K562 (cell line): ENCODE measurements around the gene PTBP2. TPM values are rescaled to one million over a fixed set of nuclear protein-coding genes. Genes with fewer than 3 reads are reported as not detected.
A peak's percentile ranks its signal among the peaks of the same experiment; 100 is the strongest.

Experiments used
- ATAC-seq: fragments of 200-7000 bp; cut with Tn5 transposase; 3 replicates; pipeline ENCODE4 v1.9.1; 2020; ENCODE audit warnings: moderate library complexity
- BruUV-seq: library from RNA; stranded (reverse); fragments of 400-500 nt; replicated peaks from 2 replicates; lab custom pipeline; 2021; lab: Mats Ljungman, UMichigan
- CTCF ChIA-PET: fragments of 300-600 bp; formaldehyde crosslinking; extraction: SDS; loops from one replicate; lab custom pipeline; 2021; ENCODE audit warnings: low intra/inter-chr PET ratio; lab: Yijun Ruan, JAX
- POLR2A ChIA-PET: fragments of 300-600, 350-650 bp; sonication (Branson Sonifier 250); formaldehyde crosslinking; extraction: SDS; loops from one replicate; lab custom pipeline; 2021; ENCODE audit warnings: antibody characterized with exemption, inconsistent platforms; lab: Yijun Ruan, JAX
- DNase-seq, 4 experiments: peaks; one replicate each; pipeline versions ENCODE4 v3.0.0 to v3.0.0-alpha.2; 2011 to 2018; ENCODE audit warnings: low spot score in 3 of 4, mixed read lengths in 3 of 4; ENCODE audit errors: extremely low read depth in 1 of 4
- FAIRE-seq: peaks from 2 replicates; lab custom pipeline; 2011; peaks lifted over from hg19 to GRCh38; lab: Jason Lieb, UNC
- H2AFZ ChIP-seq: 2 replicates; pipeline ENCODE4 v1.6.0; 2011; ENCODE audit warnings: low read depth, low read length, control low read depth, inconsistent platforms
- H3K27ac ChIP-seq: fragments of 200-600 bp; 3 replicates; pipeline ENCODE4 v1.8.0; 2011; ENCODE audit warnings: low read depth, mild to moderate bottlenecking, control low read depth, inconsistent platforms, low read length, moderate library complexity, mixed read lengths; ENCODE audit errors: extremely low read depth
- H3K27me3 ChIP-seq, 2 experiments: fragments of 300-600 bp in 1 of 2; 2 replicates in 1 of 2; 3 replicates in 1 of 2; pipeline versions ENCODE4 v1.6.0 to v1.8.0; 2011; ENCODE audit warnings: inconsistent platforms in 2 of 2, low read length in 2 of 2, mild to moderate bottlenecking in 1 of 2, mixed read lengths in 1 of 2, moderate library complexity in 1 of 2; ENCODE audit not compliant: control insufficient read depth in 2 of 2, insufficient read depth in 2 of 2
- H3K36me3 ChIP-seq: fragments of 300-600 bp; 3 replicates; pipeline ENCODE4 v1.8.0; 2011; ENCODE audit warnings: mild to moderate bottlenecking, low read length, inconsistent platforms; ENCODE audit not compliant: control insufficient read depth, insufficient read depth
- H3K4me1 ChIP-seq, 2 experiments: fragments of 200-600 bp in 1 of 2; replicated peaks in 1 of 2; 2 replicates in 1 of 2; 3 replicates in 1 of 2; pipeline versions ENCODE4 v1.5.1 to v1.8.0; 2011; ENCODE audit warnings: inconsistent platforms in 2 of 2, low read length in 2 of 2, mild to moderate bottlenecking in 1 of 2, mixed read lengths in 1 of 2, moderate library complexity in 1 of 2; ENCODE audit not compliant: control insufficient read depth in 2 of 2, insufficient read depth in 2 of 2
- H3K4me2 ChIP-seq: 2 replicates; pipeline ENCODE4 v1.6.1; 2011; ENCODE audit warnings: low read length, control low read depth, inconsistent platforms, mixed read lengths; ENCODE audit not compliant: insufficient read depth
- H3K4me3 ChIP-seq: fragments of 200-600 bp; sonication (generic), shearing (Covaris generic); 2 replicates; pipeline ENCODE4 v1.5.1; 2016; ENCODE audit warnings: control low read depth, inconsistent platforms
- H3K79me2 ChIP-seq: fragments of 200-600 bp; 3 replicates; pipeline ENCODE4 v1.8.0; 2011; ENCODE audit warnings: low read length, inconsistent platforms; ENCODE audit not compliant: control insufficient read depth, insufficient read depth
- H3K9ac ChIP-seq, 2 experiments: 2 replicates each; pipeline versions ENCODE4 v1.6.0 to v1.6.1; 2011; ENCODE audit warnings: low read depth in 2 of 2, low read length in 2 of 2, control low read depth in 1 of 2, inconsistent platforms in 1 of 2, mild to moderate bottlenecking in 1 of 2, mixed read lengths in 1 of 2; ENCODE audit not compliant: insufficient read depth in 1 of 2
- H3K9me1 ChIP-seq: one replicate; pipeline ENCODE4 v1.6.0; 2011; ENCODE audit warnings: inconsistent platforms, mild to moderate bottlenecking, low read length, moderate library complexity; ENCODE audit not compliant: control insufficient read depth, insufficient read depth
- H3K9me3 ChIP-seq: replicated peaks from 2 replicates; pipeline ENCODE4 v1.5.1; 2011; ENCODE audit warnings: low read depth, low read length, inconsistent platforms; ENCODE audit not compliant: control insufficient read depth, insufficient read depth
- H4K20me1 ChIP-seq: replicated peaks from 2 replicates; pipeline ENCODE4 v1.6.1; 2011; ENCODE audit warnings: low read length, inconsistent platforms, mixed read lengths; ENCODE audit not compliant: control insufficient read depth, insufficient read depth
- ATF1 ChIP-seq, 2 experiments: fragments of 450-650 bp in 1 of 2; IDR thresholded peaks; 2 replicates each; pipeline ENCODE4 v1.6.1; 2016; ENCODE audit warnings: missing compliant biosample characterization in 1 of 2, missing genetic modification characterization in 1 of 2
- DPF2 ChIP-seq: fragments of 450-650 bp; IDR thresholded peaks from 2 replicates; pipeline ENCODE4 v1.6.1; 2016
- E2F6 ChIP-seq, 2 experiments: IDR thresholded peaks; 2 replicates each; pipeline ENCODE4 v1.6.1; 2011; ENCODE audit warnings: borderline replicate concordance in 1 of 2, control low read depth in 1 of 2, low read depth in 1 of 2, low read length in 1 of 2, mild to moderate bottlenecking in 1 of 2, mixed read lengths in 1 of 2, moderate library complexity in 1 of 2; ENCODE audit not compliant: insufficient read depth in 1 of 2, insufficient read length in 1 of 2, poor library complexity in 1 of 2, severe bottlenecking in 1 of 2; ENCODE audit errors: extremely low read depth in 1 of 2
- NFIC ChIP-seq: fragments of 450-650 bp; IDR thresholded peaks from 2 replicates; pipeline ENCODE4 v1.6.1; 2017; ENCODE audit warnings: mild to moderate bottlenecking, inconsistent platforms
- U2AF1 ChIP-seq: fragments of 200-400 bp; formaldehyde crosslinking; optimal IDR thresholded peaks from 2 replicates; pipeline ENCODE3; 2017; ENCODE audit warnings: mild to moderate bottlenecking, low read depth, low read length, moderate library complexity
- WGBS: fragments of 100-300 bp; shearing (Covaris generic); methylation state at CpG from one replicate; pipeline ENCODE4 v1.1.6; 2016; ENCODE audit warnings: low coverage, mixed read lengths; ENCODE audit not compliant: insufficient coverage; ENCODE audit errors: missing lambda C conversion rate; 5-methylcytosine and 5-hydroxymethylcytosine counted together
- in situ Hi-C: fragments of 300-500 bp; cut with MboI; formaldehyde crosslinking; loops from 4 replicates; pipeline ENCODE4 v1.15.0; 2018; ENCODE audit warnings: inconsistent platforms, mixed read lengths
- intact Hi-C: fragments of 100-400 bp; cut with micrococcal nuclease; formaldehyde crosslinking; loops from 2 replicates; pipeline ENCODE4 v1.14.2; 2022
- polyA plus RNA-seq, 8 experiments: library from polyadenylated mRNA; depleted of rRNA in 4 of 8; stranded (reverse) in 5 of 8; unstranded in 3 of 8; fragments of >200 nt; fragmentation: Nextera tagmentation in 2 of 8; fragmentation: Illumina TruSeq in 1 of 8; extraction: Ambion mirVana in 2 of 8; extraction: Trizol in 1 of 8; gene quantifications; 2 replicates each; pipeline versions ENCODE4 v1.2.1 to v1.2.3, GENCODE V29; 2011 to 2014; ENCODE audit warnings: inconsistent platforms in 1 of 8, missing spikeins in 1 of 8
- total RNA-seq, 7 experiments: library from RNA; depleted of rRNA in 6 of 7; stranded (reverse); fragments of >200 nt in 6 of 7; fragmentation: Illumina TruSeq in 2 of 7; extraction: Trizol in 2 of 7; gene quantifications; 2 replicates each; pipeline versions ENCODE4 v1.2.1 to v1.2.3, GENCODE V29; 2011 to 2021; ENCODE audit warnings: low replicate concordance in 1 of 7

Gene PTBP2
- total and polyA plus RNA-seq, 9 of the 15 experiments (the other 6 are each of a cell fraction or from before 2014, with no cell fraction given): 9.8 to 30.6 (median 19.0) TPM

DNA sequence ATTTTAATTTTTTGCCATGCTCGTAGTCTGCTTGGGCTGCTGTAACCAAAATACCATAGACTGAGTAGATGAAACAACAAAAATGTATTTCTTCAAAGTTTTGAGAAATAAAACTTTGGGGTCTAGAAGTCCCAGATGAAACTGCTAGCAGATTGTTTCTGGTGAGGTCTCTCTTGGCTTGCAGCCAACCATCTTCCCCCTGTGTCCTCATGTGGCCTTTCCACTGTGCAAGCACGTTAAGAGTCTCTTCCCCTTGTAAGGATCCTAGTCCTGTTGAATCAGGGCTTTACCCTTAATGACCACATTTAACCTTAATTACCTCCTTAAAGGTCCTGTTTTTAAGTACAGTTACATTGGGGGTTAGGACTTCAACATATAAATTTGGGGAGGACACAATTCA is 86.6 kb downstream of the PTBP2 start:
- Histone ChIP-seq H3K4me3 (no peak overlapping the region), H3K9ac (no peak overlapping the region), H3K4me1 (no peaks in the 10 kb centered on the region), H3K79me2 (no peaks in the 10 kb centered on the region), H3K27me3 (no peaks in the 10 kb centered on the region), H3K9me1 (no peaks in the 10 kb centered on the region), H3K27ac (no peak overlapping the region), H3K4me2 (no peak overlapping the region), H3K36me3 (peaks cover 69% of the 10 kb centered on the region), H3K9me3 (no peaks in the 10 kb centered on the region), H2AFZ (no peak overlapping the region), H4K20me1 (no peaks in the 10 kb centered on the region)
- in situ Hi-C loops: no loop called here
- ChIA-PET CTCF (no interaction called here), POLR2A (no interaction called here)
- intact Hi-C loops: no loop called here
- WGBS: 64% methylated on average over 2 of the region's 2 CpGs
- TF ChIP-seq ATF1 (CRISPR knock-in tag; IDR thresholded peaks at IDR 0.05) (no peak), ATF1 (tag; IDR thresholded peaks at IDR 0.05) (no peak), DPF2 (no peak), U2AF1 (no peak), E2F6 (IDR thresholded peaks at IDR 0.05; ENCODE audit: borderline replicate concordance in 1 of 2, extremely low read depth in 1 of 2, insufficient read depth in 1 of 2, insufficient read length in 1 of 2, low read depth in 1 of 2, low read length in 1 of 2, poor library complexity in 1 of 2, severe bottlenecking in 1 of 2) (no peak), NFIC (peak; percentile 86)
- no TSS peak for BruUV-seq
- ATAC-seq (no peak), DNase-seq (peak in 3 of 4 experiments; percentile 10 to 17 (median 11)), FAIRE-seq (no peak)
